Measurements from ENCODE around the gene CLIP2. TPM values are rescaled to one million over a fixed set of nuclear protein-coding genes. Genes with fewer than 3 reads are reported as not detected.
"Not testable (repeated sequence)": the region's sequence is repeated elsewhere in the genome, so short reads cannot be mapped to it uniquely, and the experiment has no call there.

Gene CLIP2
- total and polyA plus RNA-seq, 7 donors: 20.7 to 56.4 (median 23.4) TPM

- 5 to 19% methylated on average over 20 of the region's 20 CpGs for WGBS, 2 donors
- Histone ChIP-seq H3K27me3 (no peaks in the 10 kb centered on the region), H3K9me3 (no peaks in the 10 kb centered on the region), H3K27ac (peak overlapping the region; percentile 89 to 96 (median 90)), H3K36me3 (peaks cover 0 to 16% (median 4%) of the 10 kb centered on the region in 4 donors), H3K4me1 (peaks cover 0 to 21% (median 16%) of the 10 kb centered on the region in 4 donors), H3K4me3 (peak overlapping the region; percentile 59 to 90 (median 72))
- no peak for DNase-seq
- TF ChIP-seq POLR2A (IDR thresholded peaks at IDR 0.05): no peak
- no peak for TF ChIP-seq CTCF (IDR thresholded peaks at IDR 0.05)
- intact Hi-C loops (cut with DNase I): loop anchor here (5.0 kb wide), 3 partner anchors 78 to 137 kb away; no protein-coding TSS in a partner anchor
These were observed 34.3 kb upstream of the CLIP2 start for GRCh38 chr7:74254858-74255379.

GRCh38 chr7:74255461-74255860, 33.7 kb upstream of the CLIP2 start:
- DNase-seq, H3K27me3 ChIP-seq, H3K9me3 ChIP-seq: not testable (repeated sequence)
- WGBS, 2 donors: 80 to 89% methylated on average over 6 of the region's 6 CpGs
- Histone ChIP-seq H3K27ac (peak overlapping the region; percentile 89 to 96 (median 90)), H3K4me3 (peak overlapping the region in 3 of 4 donors; percentile 70 to 90 (median 73)), H3K36me3 (peaks cover 0 to 11% (median 2%) of the 10 kb centered on the region in 4 donors), H3K4me1 (peaks cover 0 to 21% (median 16%) of the 10 kb centered on the region in 4 donors)
- intact Hi-C loops (cut with DNase I): loop anchor here (5.0 kb wide), 1 partner anchor 137 kb away; no protein-coding TSS in a partner anchor

DNA sequence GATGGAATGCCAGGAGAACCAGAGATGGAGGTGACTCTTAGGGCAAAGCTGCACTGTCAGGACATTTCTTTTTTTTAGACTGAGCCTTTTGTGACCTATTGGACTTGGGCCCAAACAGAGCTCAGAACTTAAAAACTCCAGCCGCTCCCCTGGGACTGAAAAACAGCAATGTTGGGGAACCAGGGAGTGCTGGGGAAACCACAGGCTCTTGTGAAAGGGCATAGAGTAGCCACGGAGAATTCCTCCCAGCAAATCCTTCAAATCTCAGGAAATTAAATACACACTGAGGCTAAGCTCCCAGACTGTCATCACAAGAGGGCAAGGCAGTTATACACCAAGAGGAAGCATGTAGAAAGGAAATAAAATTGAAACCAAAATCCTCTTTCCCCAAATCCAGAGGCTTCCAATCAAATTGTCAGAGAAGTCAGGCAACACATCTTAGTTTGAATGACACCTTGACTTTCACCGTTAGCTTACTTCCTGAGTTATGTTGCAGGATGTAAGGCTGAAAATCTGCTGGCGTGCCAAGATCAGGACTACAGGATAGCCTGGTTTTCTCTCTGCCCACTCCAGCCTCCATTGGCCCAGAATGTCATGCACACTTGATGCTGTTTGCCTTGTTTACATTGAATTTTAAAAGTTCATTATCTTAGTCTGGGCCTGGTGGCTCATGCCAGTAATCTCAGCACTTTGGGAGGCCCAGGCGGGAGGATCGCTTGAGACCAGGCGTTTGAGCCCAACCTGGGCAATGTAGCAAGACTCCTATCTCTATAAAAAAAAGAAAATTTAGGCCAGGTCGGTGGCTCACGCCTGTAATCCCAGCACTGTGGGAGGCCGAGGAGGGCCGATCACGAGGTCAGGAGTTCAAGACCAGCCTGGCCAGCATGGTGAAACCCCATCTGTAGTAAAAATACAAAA, 32.5 kb upstream of the CLIP2 start:
- Histone ChIP-seq H3K27ac (peak overlapping the region in 3 of 4 donors; percentile 4 to 25 (median 9)), H3K9me3 (no peaks in the 10 kb centered on the region), H3K36me3 (no peaks in the 10 kb centered on the region), H3K4me3 (no peak overlapping the region), H3K27me3 (no peaks in the 10 kb centered on the region), H3K4me1 (peaks cover 0 to 21% (median 16%) of the 10 kb centered on the region in 4 donors)
- intact Hi-C loops (cut with DNase I): loop anchor here (5.0 kb wide), 1 partner anchor 136 kb away; no protein-coding TSS in a partner anchor
- TF ChIP-seq EP300 (IDR thresholded peaks at IDR 0.05): no peak
- TF ChIP-seq POLR2A (IDR thresholded peaks at IDR 0.05): no peak
- no peak for TF ChIP-seq POLR2AphosphoS5 (IDR thresholded peaks at IDR 0.05)
- TF ChIP-seq CTCF (IDR thresholded peaks at IDR 0.05): no peak
- WGBS, 2 donors: 84 to 86% methylated on average over 12 of the region's 12 CpGs
- DNase-seq: no peak

DNA sequence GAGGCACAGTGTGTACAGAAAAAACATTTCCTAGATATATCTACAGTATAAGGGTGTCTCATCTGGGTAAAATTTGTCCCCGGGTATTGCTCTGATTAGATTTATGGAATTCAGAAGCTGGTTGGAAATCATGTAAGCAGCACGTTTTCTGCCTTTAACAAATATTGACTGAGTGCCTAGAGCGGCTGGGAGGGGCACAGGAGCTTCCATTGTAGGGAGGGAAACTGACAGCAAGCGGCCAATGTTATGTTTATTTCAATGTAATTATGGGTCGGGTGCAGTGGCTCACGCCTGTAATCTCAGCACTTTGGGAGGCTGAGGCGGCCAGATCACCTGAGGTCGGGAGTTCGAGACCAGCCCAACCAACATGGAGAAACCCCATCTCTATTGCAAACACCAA, 30.6 kb upstream of the CLIP2 start:
- TF ChIP-seq EP300 (IDR thresholded peaks at IDR 0.05) (no peak), CTCF (IDR thresholded peaks at IDR 0.05) (no peak), POLR2AphosphoS5 (IDR thresholded peaks at IDR 0.05) (no peak)
- H3K27ac ChIP-seq: no peak overlapping the region
- WGBS, 2 donors: 19 to 59% methylated on average over 9 of the region's 9 CpGs

More for the DNA sequence above, 30.6 kb upstream of the CLIP2 start:
- Histone ChIP-seq H3K4me3 (no peak overlapping the region), H3K4me1 (peaks cover 0 to 10% (median 8%) of the 10 kb centered on the region in 4 donors), H3K27me3 (no peaks in the 10 kb centered on the region), H3K9me3 (no peaks in the 10 kb centered on the region), H3K36me3 (no peaks in the 10 kb centered on the region)
- intact Hi-C loops (cut with DNase I): loop anchor here (5.0 kb wide), 1 partner anchor 134 kb away; no protein-coding TSS in a partner anchor
- DNase-seq: no peak

Measured in sigmoid colon (tissue), 7 donors.